Islet of Langerhans (tissue), 1 donor: ENCODE data around the gene ANP32A.
"Not testable (repeated sequence)": the region's sequence is repeated elsewhere in the genome, so short reads cannot be mapped to it uniquely, and the experiment has no call there.

Experiments used
- FAIRE-seq: peaks from one replicate; lab custom pipeline; 2011; peaks lifted over from hg19 to GRCh38; lab: Jason Lieb, UNC

ANP32A gene

DNA sequence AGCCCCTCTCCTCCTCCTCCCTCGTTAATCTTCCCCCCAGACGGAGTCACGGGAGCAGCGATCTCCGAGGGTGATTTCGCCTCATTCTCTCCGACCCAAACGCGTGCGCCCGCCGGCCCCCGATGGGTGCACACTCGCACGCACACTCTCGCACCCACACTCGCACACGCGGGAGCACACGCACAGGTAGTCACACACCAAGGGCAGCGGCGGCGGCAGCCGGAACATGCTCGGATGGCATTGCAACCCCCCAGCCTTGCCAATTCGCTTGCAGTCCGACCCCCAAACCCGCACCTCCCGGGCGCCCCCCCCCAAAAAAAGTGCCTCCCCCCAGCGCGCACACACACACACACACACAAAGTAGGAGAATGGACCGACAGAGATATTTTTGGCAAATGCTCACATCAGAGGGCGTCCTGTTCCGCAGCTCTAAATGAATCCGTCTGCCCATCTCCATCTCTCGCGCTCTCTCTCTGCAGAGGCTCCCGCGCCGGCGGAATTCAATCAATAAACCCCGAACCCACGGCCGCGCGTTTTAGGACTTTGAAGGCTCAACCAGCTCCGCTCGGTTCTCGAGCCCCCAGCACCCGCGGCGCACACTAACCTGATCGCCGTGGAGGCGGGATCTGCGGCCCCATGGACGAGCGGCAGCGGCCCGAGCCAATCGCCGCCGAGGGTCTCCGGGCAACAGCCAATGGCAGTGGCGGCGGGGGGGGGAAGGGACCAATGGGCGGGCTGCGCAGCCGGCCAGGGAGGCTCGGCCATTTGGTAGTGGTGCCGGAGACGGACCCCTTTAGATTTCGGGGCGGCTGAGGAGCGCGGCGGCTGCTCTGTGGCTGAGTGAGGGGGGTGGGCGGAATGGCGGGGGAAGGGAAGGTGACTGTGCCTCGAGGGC lies at the start of gene ANP32A:
Gene ANP32A, minus strand, starts transcription at position 601 of the 895 bp plus-strand sequence. Its CDS starts 144 bp downstream, at position 457.
- no peak for FAIRE-seq

DNA sequence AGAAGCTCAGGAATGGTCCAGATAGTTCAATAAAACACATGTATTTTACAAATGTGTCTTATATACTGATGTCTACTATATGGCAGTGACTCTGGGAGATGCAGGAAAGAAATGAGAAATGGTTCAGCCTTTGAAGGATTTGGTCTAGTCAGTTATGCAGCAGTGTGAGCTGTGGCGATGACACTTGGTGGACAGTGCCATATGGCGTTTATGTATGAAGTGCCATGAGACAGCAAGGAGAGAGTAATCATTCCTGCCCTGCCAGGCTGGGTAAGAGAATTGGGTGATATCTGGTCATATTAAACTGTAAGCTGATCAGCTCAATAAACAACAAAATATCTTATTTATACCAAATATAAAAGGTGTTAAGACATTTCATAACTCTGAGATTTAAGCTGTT lies 47.6 kb upstream of the ANP32A start:
- no peak for FAIRE-seq

GRCh38 chr15:68862415-68862814 lies 41.7 kb upstream of the ANP32A start:
- FAIRE-seq: no peak

GRCh38 chr15:68858666-68859065 lies 38.0 kb upstream of the ANP32A start:
- not testable (repeated sequence) for FAIRE-seq

GRCh38 chr15:68857443-68857842 lies 36.7 kb upstream of the ANP32A start:
- FAIRE-seq: not testable (repeated sequence)

GRCh38 chr15:68852461-68852860 lies 31.8 kb upstream of the ANP32A start:
- no peak for FAIRE-seq

GRCh38 chr15:68851971-68852370 lies 31.3 kb upstream of the ANP32A start:
- FAIRE-seq: no peak

GRCh38 chr15:68849497-68849896 lies 28.8 kb upstream of the ANP32A start:
- no peak for FAIRE-seq

GRCh38 chr15:68846851-68847439 lies 26.2 kb upstream of the ANP32A start:
- no peak for FAIRE-seq

GRCh38 chr15:68844856-68845550 lies 24.3 kb upstream of the ANP32A start:
- FAIRE-seq: no peak

- no peak for FAIRE-seq
Measured at GRCh38 chr15:68843425-68844311, 23.0 kb upstream of the ANP32A start.

GRCh38 chr15:68842958-68843357 lies 22.3 kb upstream of the ANP32A start:
- FAIRE-seq: no peak

DNA sequence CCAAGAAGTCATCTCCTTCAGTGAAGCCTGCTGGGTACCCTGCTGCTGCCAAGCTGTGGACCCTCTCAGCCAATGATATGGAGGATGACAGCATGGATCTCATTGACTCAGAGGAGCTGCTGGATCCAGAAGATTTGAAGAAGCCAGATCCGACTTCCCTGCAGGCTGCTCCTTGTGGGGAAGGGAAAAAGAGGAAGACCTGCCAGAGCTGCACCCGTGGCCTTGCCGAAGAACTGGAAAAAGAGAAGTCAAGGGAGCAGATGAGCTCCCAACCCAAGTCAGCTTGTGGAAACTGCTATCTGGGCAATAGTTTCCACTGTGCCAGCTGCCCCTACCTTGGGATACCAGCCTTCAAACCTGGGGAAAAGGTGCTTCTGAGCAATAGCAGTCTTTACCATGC lies 13.7 kb upstream of the ANP32A start:
- FAIRE-seq: no peak

- no peak for FAIRE-seq
Measured at GRCh38 chr15:68833700-68834331, 13.1 kb upstream of the ANP32A start.

DNA sequence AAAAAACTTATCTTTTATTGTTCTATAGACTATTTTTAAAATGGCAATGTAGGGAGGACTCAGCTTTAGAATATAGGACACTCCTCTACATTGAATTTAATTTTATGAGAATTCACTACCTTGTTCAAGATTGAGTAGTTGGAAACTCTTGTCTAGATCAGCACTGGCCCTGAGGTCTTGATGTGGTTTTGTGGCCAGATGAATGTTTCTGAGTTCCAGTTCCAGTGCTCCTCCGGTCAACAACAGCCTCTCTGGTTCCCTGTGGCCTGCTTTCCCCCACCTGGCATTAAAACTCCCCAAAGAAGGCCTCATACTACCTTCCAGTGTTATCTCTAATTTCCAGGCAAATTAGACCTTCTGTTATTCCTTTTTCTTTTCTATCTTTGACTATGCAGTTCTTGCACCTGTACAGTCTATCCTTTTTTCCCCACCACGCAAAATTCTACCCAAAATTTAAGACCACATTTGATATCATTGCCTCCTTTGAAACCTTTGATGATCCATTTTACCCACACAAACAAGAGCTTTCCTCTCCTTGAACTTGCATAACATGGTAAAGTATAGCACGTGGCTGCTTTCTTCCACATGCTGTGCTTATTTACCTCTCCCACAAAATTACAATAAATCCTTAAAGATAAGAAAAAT lies 9.6 kb upstream of the ANP32A start:
- FAIRE-seq: no peak

- no peak for FAIRE-seq
Measured at GRCh38 chr15:68829068-68829467, 8.4 kb upstream of the ANP32A start.

GRCh38 chr15:68823561-68823960 lies 2.9 kb upstream of the ANP32A start:
- FAIRE-seq: no peak

- no peak for FAIRE-seq
Measured at GRCh38 chr15:68822818-68823217, 2.1 kb upstream of the ANP32A start.

DNA sequence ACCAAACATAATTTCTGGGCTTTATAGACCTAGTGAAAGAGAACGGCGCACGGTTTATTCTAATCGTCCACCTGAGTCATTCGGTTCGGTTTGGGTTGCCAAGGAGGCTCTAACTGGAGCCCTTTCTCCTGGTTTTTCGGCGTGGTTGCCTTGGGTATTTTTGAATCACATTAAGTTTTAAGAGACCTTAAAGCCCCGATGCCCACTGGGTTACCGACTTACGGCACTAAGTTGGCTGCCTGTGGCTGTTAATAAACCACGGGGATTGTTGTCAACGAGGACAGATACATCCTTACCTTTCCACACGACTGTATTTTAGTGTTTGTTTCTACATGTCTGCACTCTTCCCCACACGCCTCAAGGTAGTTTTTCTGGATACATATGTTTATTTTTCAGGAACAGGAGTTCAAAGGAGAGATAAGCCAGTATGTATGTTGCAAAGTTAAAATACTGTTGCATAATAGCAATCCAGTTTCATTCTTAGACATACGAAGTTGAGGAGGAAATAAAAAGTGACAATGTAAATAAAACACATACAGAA lies 1.2 kb upstream of the ANP32A start:
- no peak for FAIRE-seq

DNA sequence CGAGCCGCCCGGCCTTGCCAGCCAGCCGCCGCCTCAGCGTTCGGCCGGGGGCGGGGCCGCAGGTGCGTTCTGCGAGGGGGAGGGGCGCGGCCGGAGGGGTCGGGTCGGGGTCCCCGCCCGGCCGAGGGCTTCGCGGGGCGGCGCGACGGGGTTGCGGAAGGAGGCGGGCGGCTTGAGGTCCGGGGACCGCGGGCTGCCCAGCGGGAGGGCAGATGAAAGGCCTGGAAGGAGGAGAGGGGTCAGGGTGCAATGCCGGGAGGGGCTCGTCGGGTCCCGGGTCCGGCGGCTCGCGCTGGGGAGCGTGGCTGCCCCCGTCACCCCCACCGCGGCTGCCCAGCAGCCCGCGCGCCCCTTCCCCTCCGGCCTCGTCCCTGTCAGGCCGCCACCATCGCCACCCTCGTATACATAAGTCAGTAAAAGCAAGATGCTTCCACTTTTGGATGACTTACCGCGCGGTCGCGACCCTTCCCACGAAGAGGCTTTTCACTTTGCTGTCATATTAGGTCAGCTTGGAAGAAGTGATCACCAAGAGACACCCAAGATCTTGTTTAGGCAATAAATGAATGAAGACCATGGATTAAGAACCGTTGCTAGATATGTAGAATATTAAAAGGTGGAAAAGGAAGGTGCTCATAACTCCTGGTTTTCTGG lies 620 bp upstream of the ANP32A start:
- FAIRE-seq: no peak
